ENCODE results near the gene IRF2BP2.

The IRF2BP2 gene

DNA sequence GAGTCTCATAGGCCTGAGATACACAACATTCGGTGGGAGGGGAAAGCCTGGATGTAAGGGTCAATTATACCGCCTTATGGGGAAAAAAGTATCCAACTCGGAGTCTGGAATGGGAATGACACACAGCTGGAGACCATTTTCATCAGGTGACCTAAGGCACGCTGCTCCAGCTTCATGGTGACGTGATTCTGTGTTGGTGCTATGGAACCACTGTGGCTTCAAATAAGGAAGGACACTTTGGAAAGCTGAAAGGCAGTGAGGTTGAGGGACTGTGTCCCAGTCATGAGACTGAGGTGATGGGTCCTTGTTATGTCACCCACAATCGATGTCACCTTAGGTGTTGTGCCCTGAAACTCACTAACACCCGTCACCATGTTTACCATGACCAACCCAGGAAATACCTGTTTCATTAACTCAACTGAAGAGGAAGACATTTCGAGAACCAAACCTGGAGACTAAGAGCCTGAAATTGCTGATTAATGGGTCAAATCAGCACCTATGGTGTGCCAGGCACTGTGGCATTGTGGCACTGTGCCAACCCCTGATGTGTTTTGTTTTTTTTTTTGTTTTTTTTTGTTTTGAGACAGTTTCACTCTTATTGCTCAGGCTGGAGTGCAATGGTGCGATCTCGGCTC is 54.5 kb downstream of the IRF2BP2 start:
- no peak for DNase-seq

DNA sequence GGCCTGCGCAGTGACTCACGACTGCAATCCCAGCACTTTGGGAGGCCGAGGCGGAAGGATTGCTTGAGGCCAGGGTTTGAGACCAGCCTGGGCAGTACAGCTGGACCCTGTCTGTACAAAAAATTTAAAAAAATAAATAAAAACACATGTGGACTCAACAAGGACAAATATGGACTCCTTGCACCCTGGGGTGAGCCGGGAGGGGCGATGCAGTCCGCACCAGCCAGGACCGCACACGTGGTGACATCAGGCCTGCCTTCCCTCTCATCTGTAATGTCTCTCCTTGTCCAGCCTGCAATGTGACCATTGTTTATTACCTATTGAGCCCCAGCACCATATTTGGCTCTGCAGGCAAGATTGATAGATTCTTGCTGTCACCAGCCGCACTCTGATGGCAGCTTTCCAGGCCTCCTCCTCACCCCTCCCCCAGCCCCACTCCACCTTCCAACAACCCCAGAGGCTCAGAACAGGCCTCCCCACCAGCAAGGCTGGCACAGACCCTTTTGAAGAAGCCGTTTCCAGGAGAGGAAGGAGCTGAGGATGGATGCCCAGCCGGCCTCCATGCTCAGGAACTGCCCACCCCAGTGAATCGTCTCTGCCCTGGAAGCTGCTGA is 55.2 kb downstream of the IRF2BP2 start:
- DNase-seq: peak; percentile 78
